Tibial artery (tissue), 4 donors: Measurements from ENCODE around the gene ABHD4.

Experiments used
- DNase-seq, 2 donors: peaks; one replicate each; pipeline ENCODE4 v3.0.0-alpha.2; 2019
- H3K27ac ChIP-seq, 2 donors: fragments of 200-600 bp; sonication (generic) in 1 of 2; 1 replicate in 1 of 2; 2 replicates in 1 of 2; pipeline ENCODE4 v1.5.1; 2018 to 2019; ENCODE audit warnings: mild to moderate bottlenecking in 1 of 2
- H3K27me3 ChIP-seq, 2 donors: fragments of 200-600 bp; sonication (generic) in 1 of 2; one replicate each; pipeline versions ENCODE4 v1.5.1 to v1.6.0; 2016 to 2019
- H3K36me3 ChIP-seq, 3 donors: fragments of 200-600 bp; sonication (generic) in 2 of 3; one replicate each; pipeline ENCODE4 v1.5.1; 2016 to 2019; ENCODE audit warnings: mild to moderate bottlenecking in 2 of 3
- H3K4me1 ChIP-seq, 4 donors: fragments of 200-600 bp; sonication (generic) in 2 of 4; 1 replicate in 3 of 4; 2 replicates in 1 of 4; pipeline ENCODE4 v1.5.1; 2016 to 2019
- H3K4me3 ChIP-seq, 2 donors: fragments of 200-600 bp; sonication (generic) in 1 of 2; 1 replicate in 1 of 2; 2 replicates in 1 of 2; pipeline ENCODE4 v1.5.1; 2018 to 2019; ENCODE audit warnings: mild to moderate bottlenecking in 2 of 2
- H3K9me3 ChIP-seq, 3 donors: fragments of 200-600 bp; sonication (generic) in 1 of 3; one replicate each; pipeline ENCODE4 v1.5.1; 2016 to 2019
- CTCF ChIP-seq, 2 experiments: fragments of 200-600 bp in 1 of 2; fragments of 450-650 bp in 1 of 2; IDR thresholded peaks; one replicate each; pipeline ENCODE4 v1.5.1; 2017 to 2019; ENCODE audit warnings: antibody characterized with exemption in 2 of 2, mild to moderate bottlenecking in 1 of 2, moderate library complexity in 1 of 2
- intact Hi-C: fragments of 100-400 bp; cut with DNase I; formaldehyde crosslinking; loops from one replicate; pipeline ENCODE4 v1.15.0; 2023; ENCODE audit warnings: low total_unique reads

Gene ABHD4

GRCh38 chr14:22596354-22596879 lies 1.7 kb upstream of the ABHD4 start:
- no peak for TF ChIP-seq CTCF (IDR thresholded peaks at IDR 0.05)
- intact Hi-C loops: no loop called here
- H3K27me3 ChIP-seq: no peaks in the 10 kb centered on the region

GRCh38 chr14:22597265-22597664 lies 835 bp upstream of the ABHD4 start:
- Histone ChIP-seq H3K36me3 (peaks cover 8 to 10% (median 9%) of the 10 kb centered on the region in 3 donors), H3K4me1 (peaks cover 0 to 29% (median 18%) of the 10 kb centered on the region in 4 donors), H3K9me3 (no peaks in the 10 kb centered on the region), H3K27ac (peak overlapping the region; percentile 85 to 93), H3K27me3 (no peaks in the 10 kb centered on the region), H3K4me3 (peak overlapping the region in 1 of 2 donors; percentile 88)
- DNase-seq: no peak
- TF ChIP-seq CTCF (IDR thresholded peaks at IDR 0.05): no peak
- intact Hi-C loops: no loop called here

More at GRCh38 chr14:22596354-22596879, 1.7 kb upstream of the ABHD4 start:
- no peak overlapping the region for H3K27ac ChIP-seq
- H3K9me3 ChIP-seq: no peaks in the 10 kb centered on the region
- DNase-seq: no peak
- no peak overlapping the region for H3K4me3 ChIP-seq
- peaks cover 0 to 28% (median 18%) of the 10 kb centered on the region in 4 donors for H3K4me1 ChIP-seq
- peaks cover 0 to 1% (median under 1%) of the 10 kb centered on the region in 3 donors for H3K36me3 ChIP-seq

GRCh38 chr14:22597771-22598098 lies 365 bp upstream of the ABHD4 start:
- TF ChIP-seq CTCF (IDR thresholded peaks at IDR 0.05): no peak
- intact Hi-C loops: no loop called here
- no peak for DNase-seq
- H3K9me3 ChIP-seq: no peaks in the 10 kb centered on the region
- H3K4me3 ChIP-seq: peak overlapping the region; percentile 74 to 88
- H3K27me3 ChIP-seq: no peaks in the 10 kb centered on the region
- peak overlapping the region; percentile 85 to 93 for H3K27ac ChIP-seq
- peaks cover 13 to 15% (median 14%) of the 10 kb centered on the region in 3 donors for H3K36me3 ChIP-seq
- peaks cover 0 to 32% (median 18%) of the 10 kb centered on the region in 4 donors for H3K4me1 ChIP-seq

- Histone ChIP-seq H3K27ac (peak overlapping the region; percentile 85 to 93), H3K36me3 (peaks cover 24 to 26% (median 26%) of the 10 kb centered on the region in 3 donors), H3K4me3 (peak overlapping the region; percentile 74 to 88), H3K4me1 (peaks cover 0 to 32% (median 18%) of the 10 kb centered on the region in 4 donors), H3K9me3 (no peaks in the 10 kb centered on the region), H3K27me3 (no peaks in the 10 kb centered on the region)
- DNase-seq: peak; percentile 49 to 74
- intact Hi-C loops: no loop called here
- peak; percentile 36 to 43 for TF ChIP-seq CTCF (IDR thresholded peaks at IDR 0.05)
These were observed 770 bp downstream of the ABHD4 start for GRCh38 chr14:22598896-22599244.

GRCh38 chr14:22599349-22599748 lies 1.2 kb downstream of the ABHD4 start:
- peak overlapping the region; percentile 85 to 93 for H3K27ac ChIP-seq
- intact Hi-C loops: no loop called here
- H3K27me3 ChIP-seq: no peaks in the 10 kb centered on the region

More at GRCh38 chr14:22599349-22599748, 1.2 kb downstream of the ABHD4 start:
- peaks cover 29 to 31% (median 30%) of the 10 kb centered on the region in 3 donors for H3K36me3 ChIP-seq
- TF ChIP-seq CTCF (IDR thresholded peaks at IDR 0.05): no peak
- H3K4me3 ChIP-seq: peak overlapping the region; percentile 74 to 88
- no peaks in the 10 kb centered on the region for H3K9me3 ChIP-seq
- no peak for DNase-seq
- peaks cover 0 to 32% (median 18%) of the 10 kb centered on the region in 4 donors for H3K4me1 ChIP-seq
